KBM-7 (cell line): ENCODE results near the gene PPM1G.
"Not testable (repeated sequence)": the region's sequence is repeated elsewhere in the genome, so short reads cannot be mapped to it uniquely, and the experiment has no call there.

Experiments used
- DNase-seq: peaks from one replicate; pipeline ENCODE4 v3.0.0-alpha.2; 2015
- in situ Hi-C: fragments of 300-500 bp; cut with MboI; formaldehyde crosslinking; loops from 2 replicates; pipeline ENCODE4 v1.14.3; 2020; ENCODE audit warnings: low sequenced_read_pairs, low pct_unique_long_range_greater_than_20kb, mixed read lengths

PPM1G gene

GRCh38 chr2:27353762-27354596 is 55.4 kb downstream of the PPM1G start:
- in situ Hi-C loops: no loop called here
- peak; percentile 46 for DNase-seq

DNA sequence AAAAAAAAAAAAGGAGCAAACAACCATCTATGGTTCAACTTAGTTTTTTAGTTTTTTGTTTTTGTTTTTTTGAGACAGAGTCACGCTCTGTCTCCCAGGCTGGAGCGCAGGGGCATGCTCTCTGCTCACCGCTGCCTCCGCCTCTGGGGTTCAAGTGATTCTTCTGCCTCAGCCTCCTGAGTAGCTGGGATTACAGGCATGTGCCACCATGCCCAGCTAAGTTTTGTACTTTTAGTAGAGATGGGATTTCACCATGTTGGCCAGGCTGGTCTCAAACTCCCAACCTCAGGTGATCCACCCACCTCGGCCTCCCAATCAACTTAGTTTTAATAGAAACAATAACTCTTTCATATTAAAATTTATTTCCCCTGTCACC is 56.0 kb downstream of the PPM1G start:
- DNase-seq, in situ Hi-C loops: not testable (repeated sequence)

- no peak for DNase-seq
- in situ Hi-C loops: no loop called here
Measured at GRCh38 chr2:27351802-27352598, 57.4 kb downstream of the PPM1G start.

GRCh38 chr2:27350106-27350693 is 59.2 kb downstream of the PPM1G start:
- in situ Hi-C loops: no loop called here

DNA sequence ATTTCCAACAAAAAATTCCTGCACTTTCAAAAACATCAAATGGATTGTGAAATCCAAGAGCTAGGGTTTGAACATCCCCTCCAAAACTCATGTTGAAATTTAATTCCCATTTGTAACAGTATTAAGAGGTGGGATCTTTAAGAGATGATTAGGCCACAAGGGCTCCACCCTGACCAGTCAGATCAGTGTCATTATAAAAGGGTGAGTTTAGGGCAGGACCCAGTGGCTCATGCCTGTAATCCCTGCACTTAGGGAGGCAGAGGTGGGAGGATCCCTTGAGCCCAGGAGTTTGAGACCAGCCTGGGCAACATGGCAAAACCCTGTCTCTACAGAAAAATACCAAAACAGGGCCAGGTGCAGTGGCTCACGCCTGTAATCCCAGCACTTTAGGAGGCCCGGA is 61.8 kb downstream of the PPM1G start:
- no peak for DNase-seq
- in situ Hi-C loops: no loop called here

More at GRCh38 chr2:27350106-27350693, 59.2 kb downstream of the PPM1G start:
- DNase-seq: no peak

GRCh38 chr2:27336173-27336572 is 73.2 kb downstream of the PPM1G start:
- no peak for DNase-seq
- in situ Hi-C loops: no loop called here

DNA sequence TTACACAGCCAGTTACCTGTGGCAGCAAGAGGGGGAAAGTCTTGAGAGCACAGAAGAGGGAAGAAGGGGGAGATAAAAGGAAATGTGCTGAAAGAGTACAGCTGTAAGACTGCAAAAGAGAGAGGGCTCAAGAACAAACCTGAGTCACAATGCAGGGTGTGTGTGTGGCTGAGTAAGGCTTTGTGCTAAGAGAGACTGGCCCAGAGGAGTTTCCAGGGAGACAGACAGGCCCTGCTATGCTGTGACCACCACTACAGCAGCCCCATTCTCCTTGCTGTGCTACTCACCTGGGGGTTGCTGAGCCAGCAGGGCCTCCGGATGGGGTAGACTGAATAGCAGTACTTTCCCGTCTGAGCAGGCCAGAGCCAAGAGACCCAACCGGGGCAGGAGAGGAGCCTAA is 74.1 kb downstream of the PPM1G start:
- in situ Hi-C loops: no loop called here

More for the DNA sequence above, 74.1 kb downstream of the PPM1G start:
- DNase-seq: no peak
